ENCODE data around the gene KIAA1671.

GRCh38 chr22:25050566-25050965, 98.0 kb downstream of the KIAA1671 start:
- TF ChIP-seq CTCF (IDR thresholded peaks at IDR 0.05; ENCODE audit: low read depth, low read length, missing input control) (no peak), MAX (IDR thresholded peaks at IDR 0.05) (no peak)

All from liver (tissue), 2 donors.